ENCODE measurements around the gene WNT16.

DNA sequence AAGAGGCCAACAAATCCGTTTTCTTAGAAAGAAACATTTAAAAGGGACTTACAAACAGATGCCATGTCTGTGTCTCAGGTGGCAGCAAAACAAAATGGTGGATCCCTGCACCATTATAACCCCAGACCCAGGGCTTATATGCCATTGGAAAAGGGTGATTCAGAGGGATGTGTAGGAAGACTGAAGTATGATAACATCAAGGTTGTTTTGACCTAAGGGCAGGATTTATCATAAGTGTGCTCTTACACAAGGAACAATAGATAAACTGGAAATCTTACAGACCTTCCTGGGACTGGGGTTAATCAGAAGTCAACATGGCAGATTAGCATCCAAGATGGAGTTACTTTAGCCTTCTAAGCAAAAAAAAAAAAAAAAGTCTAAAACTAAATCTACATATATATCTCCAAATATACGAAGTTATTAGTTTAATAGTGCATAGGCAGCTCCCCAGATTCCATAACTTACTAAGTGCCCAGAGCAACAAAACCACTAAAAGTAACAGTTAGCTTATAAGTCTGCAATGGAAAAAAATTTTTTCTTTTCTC is 34.3 kb upstream of the WNT16 start:
- no peak for TF ChIP-seq POLR2AphosphoS5 (IDR thresholded peaks at IDR 0.05; ENCODE audit: low read depth)
- TF ChIP-seq EZH2 (IDR thresholded peaks at IDR 0.05; ENCODE audit: low read depth, unreplicated experiment), result no peak
- TF ChIP-seq CTCF (conservative IDR thresholded peaks at IDR 0.05; ENCODE audit: low read depth in 2 of 2), result no peak
